Natural killer cell (primary cell): Measurements from ENCODE around the gene ZNF438. TPM values are rescaled to one million over a fixed set of nuclear protein-coding genes. Genes with fewer than 3 reads are reported as not detected.
"Not testable (repeated sequence)": the region's sequence is repeated elsewhere in the genome, so short reads cannot be mapped to it uniquely, and the experiment has no call there.

ENCODE experiments used
- ATAC-seq, 3 donors: fragments of 150-1000 bp in 2 of 3; fragments of 200-7000 bp in 1 of 3; cut with Tn5 transposase; 1 replicate in 1 of 3; 2 replicates in 2 of 3; pipeline ENCODE4 v1.10.0; 2021; ENCODE audit warnings: mild to moderate bottlenecking in 2 of 3, moderate library complexity in 2 of 3
- DNase-seq, 2 donors: peaks; one replicate each; pipeline versions ENCODE4 v3.0.0 to v3.0.0-alpha.2; 2013 to 2021; ENCODE audit warnings: mixed read lengths in 1 of 2
- H3K27ac ChIP-seq: one replicate; pipeline ENCODE4 v1.5.1; 2013; ENCODE audit warnings: mild to moderate bottlenecking, low read length
- H3K27me3 ChIP-seq: one replicate; pipeline ENCODE4 v1.6.1; 2013; ENCODE audit warnings: low read length; ENCODE audit not compliant: control insufficient read depth, insufficient read depth
- H3K36me3 ChIP-seq: one replicate; pipeline ENCODE4 v1.6.1; 2013; ENCODE audit warnings: low read length; ENCODE audit not compliant: control insufficient read depth, insufficient read depth
- H3K4me1 ChIP-seq: one replicate; pipeline ENCODE4 v1.6.1; 2013; ENCODE audit warnings: low read length; ENCODE audit not compliant: control insufficient read depth, insufficient read depth
- H3K4me3 ChIP-seq: one replicate; pipeline ENCODE4 v1.5.1; 2013; ENCODE audit warnings: low read length
- H3K9me3 ChIP-seq: one replicate; pipeline ENCODE4 v1.6.1; 2013; ENCODE audit warnings: low read length; ENCODE audit not compliant: control insufficient read depth, insufficient read depth
- H3K27ac Mint-ChIP-seq, 2 donors: one replicate each; pipeline ENCODE4 v1.8.0; 2022; ENCODE audit warnings: mild to moderate bottlenecking in 2 of 2, mixed read lengths in 2 of 2, moderate library complexity in 1 of 2
- H3K27me3 Mint-ChIP-seq, 2 donors: one replicate each; pipeline ENCODE4 v1.8.0; 2022; ENCODE audit warnings: low read depth in 2 of 2, mixed read lengths in 2 of 2
- H3K36me3 Mint-ChIP-seq: one replicate; pipeline ENCODE4 v1.8.0; 2022; ENCODE audit warnings: mixed read lengths
- H3K4me1 Mint-ChIP-seq, 2 donors: one replicate each; pipeline ENCODE4 v1.8.0; 2022; ENCODE audit warnings: mixed read lengths in 2 of 2
- H3K4me3 Mint-ChIP-seq: one replicate; pipeline ENCODE4 v1.8.0; 2022; ENCODE audit warnings: mild to moderate bottlenecking, moderate library complexity, mixed read lengths
- H3K9me3 Mint-ChIP-seq, 2 donors: one replicate each; pipeline ENCODE4 v1.8.0; 2022; ENCODE audit warnings: mixed read lengths in 2 of 2
- WGBS: methylation state at CpG from one replicate; pipeline ENCODE4 v1.1.7; 2013; ENCODE audit warnings: missing lambda C conversion rate; ENCODE audit not compliant: insufficient coverage; 5-methylcytosine and 5-hydroxymethylcytosine counted together
- intact Hi-C: fragments of 100-400 bp; cut with micrococcal nuclease; formaldehyde crosslinking; loops from one replicate; pipeline ENCODE4 v1.14.2; 2022
- total RNA-seq, 4 donors: library from RNA; stranded (reverse); fragments of 120-200 nt in 1 of 4; gene quantifications; one replicate each; pipeline versions ENCODE4 v1.2.3 to v1.2.4, GENCODE V29; 2013 to 2022
- TF ChIP-seq, protein P1 (sequence below): fragments of 200-600 bp; IDR thresholded peaks from one replicate; pipeline ENCODE4 v1.8.0; 2022; ENCODE audit warnings: antibody characterized with exemption

Gene ZNF438
- total RNA-seq, 3 donors from 2014 or later (not counting 1 experiment from before 2014, with no cell fraction given), result 2.2 to 3.7 (median 3.7) TPM

DNA sequence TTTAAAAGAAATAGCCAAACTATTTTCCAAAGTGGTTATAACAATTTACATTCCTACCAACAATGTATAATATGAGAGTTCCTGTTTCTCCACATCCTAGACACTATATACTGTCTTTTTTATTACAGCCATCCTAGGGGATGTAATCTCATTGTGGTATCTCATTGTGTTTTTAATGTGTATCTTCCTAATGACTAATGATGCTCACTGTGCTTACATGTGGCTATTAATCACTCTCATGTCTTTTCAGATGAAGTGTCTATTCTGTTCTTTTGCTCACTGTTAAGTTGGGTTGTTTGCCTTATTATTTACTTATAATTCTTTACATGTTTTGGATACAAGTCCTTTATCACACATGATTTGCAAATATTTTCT, 71.8 kb downstream of the ZNF438 start:
- no peak for ATAC-seq
- TF ChIP-seq, protein P1, sequence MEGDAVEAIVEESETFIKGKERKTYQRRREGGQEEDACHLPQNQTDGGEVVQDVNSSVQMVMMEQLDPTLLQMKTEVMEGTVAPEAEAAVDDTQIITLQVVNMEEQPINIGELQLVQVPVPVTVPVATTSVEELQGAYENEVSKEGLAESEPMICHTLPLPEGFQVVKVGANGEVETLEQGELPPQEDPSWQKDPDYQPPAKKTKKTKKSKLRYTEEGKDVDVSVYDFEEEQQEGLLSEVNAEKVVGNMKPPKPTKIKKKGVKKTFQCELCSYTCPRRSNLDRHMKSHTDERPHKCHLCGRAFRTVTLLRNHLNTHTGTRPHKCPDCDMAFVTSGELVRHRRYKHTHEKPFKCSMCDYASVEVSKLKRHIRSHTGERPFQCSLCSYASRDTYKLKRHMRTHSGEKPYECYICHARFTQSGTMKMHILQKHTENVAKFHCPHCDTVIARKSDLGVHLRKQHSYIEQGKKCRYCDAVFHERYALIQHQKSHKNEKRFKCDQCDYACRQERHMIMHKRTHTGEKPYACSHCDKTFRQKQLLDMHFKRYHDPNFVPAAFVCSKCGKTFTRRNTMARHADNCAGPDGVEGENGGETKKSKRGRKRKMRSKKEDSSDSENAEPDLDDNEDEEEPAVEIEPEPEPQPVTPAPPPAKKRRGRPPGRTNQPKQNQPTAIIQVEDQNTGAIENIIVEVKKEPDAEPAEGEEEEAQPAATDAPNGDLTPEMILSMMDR, result no peak
- H3K4me3 Mint-ChIP-seq, result no peak overlapping the region
- H3K9me3 Mint-ChIP-seq, result no peaks in the 10 kb centered on the region
- Histone ChIP-seq H3K9me3 (no peaks in the 10 kb centered on the region), H3K36me3 (no peaks in the 10 kb centered on the region), H3K27me3 (no peaks in the 10 kb centered on the region), H3K4me3 (no peak overlapping the region), H3K27ac (no peak overlapping the region), H3K4me1 (no peaks in the 10 kb centered on the region)
- DNase-seq, result no peak
- no peak overlapping the region for H3K27ac Mint-ChIP-seq
- H3K4me1 Mint-ChIP-seq, result peaks cover 7 to 13% of the 10 kb centered on the region in 2 donors
- intact Hi-C loops, result no loop called here
- H3K36me3 Mint-ChIP-seq, result no peaks in the 10 kb centered on the region
- H3K27me3 Mint-ChIP-seq, result no peaks in the 10 kb centered on the region

DNA sequence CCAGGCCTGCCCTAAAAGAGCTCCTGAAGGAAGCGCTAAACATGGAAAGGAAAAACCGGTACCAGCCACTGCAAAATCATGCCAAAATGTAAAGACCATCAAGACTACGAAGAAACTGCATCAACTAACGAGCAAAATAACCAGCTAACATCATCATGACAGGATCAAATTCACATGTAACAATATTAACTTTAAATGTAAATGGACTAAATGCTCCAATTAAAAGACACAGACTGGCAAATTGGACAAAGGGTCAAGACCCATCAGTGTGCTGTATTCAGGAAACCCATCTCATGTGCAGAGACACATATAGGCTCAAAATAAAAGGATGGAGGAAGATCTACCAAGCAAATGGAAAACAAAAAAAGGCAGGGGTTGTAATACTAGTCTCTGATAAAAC, 82.4 kb downstream of the ZNF438 start:
- DNase-seq, H3K36me3 ChIP-seq, H3K4me3 ChIP-seq, ATAC-seq, H3K27ac ChIP-seq, H3K27ac Mint-ChIP-seq, H3K4me3 Mint-ChIP-seq, H3K4me1 Mint-ChIP-seq, H3K27me3 ChIP-seq, H3K4me1 ChIP-seq, H3K36me3 Mint-ChIP-seq, intact Hi-C loops, H3K9me3 ChIP-seq, H3K9me3 Mint-ChIP-seq, H3K27me3 Mint-ChIP-seq: not testable (repeated sequence)
- WGBS, result 100% methylated on average over 2 of the region's 4 CpGs

DNA sequence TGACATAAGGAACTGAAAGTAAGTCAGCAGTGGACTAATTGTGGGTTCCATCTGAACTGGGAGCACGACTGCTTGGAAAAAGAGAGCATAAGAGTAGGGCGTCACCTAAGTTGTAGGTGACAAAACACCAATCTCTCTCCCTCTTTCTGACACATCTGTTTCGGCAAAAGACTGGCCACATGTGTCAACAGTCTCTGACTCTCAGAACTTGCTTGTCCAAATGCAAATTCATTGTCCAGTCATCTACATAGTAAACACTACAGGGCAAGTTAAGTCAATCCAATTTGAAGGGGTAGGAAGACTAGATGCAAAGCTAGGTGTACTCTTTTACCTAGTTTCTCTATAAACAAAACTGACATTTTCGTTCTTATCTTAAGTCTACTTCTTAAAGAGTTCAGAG, 87.7 kb downstream of the ZNF438 start:
- Mint-ChIP-seq H3K27ac (no peak overlapping the region), H3K27me3 (no peaks in the 10 kb centered on the region), H3K9me3 (peaks cover 0 to 3% of the 10 kb centered on the region in 2 donors), H3K4me3 (no peak overlapping the region), H3K36me3 (no peaks in the 10 kb centered on the region), H3K4me1 (no peaks in the 10 kb centered on the region)
- WGBS, result 78% methylated on average over 3 of the region's 4 CpGs
- TF ChIP-seq, protein P1, result no peak
- Histone ChIP-seq H3K9me3 (no peaks in the 10 kb centered on the region), H3K4me3 (no peak overlapping the region), H3K27me3 (no peaks in the 10 kb centered on the region), H3K36me3 (no peaks in the 10 kb centered on the region), H3K27ac (no peak overlapping the region), H3K4me1 (no peaks in the 10 kb centered on the region)
- intact Hi-C loops, result no loop called here
- ATAC-seq (no peak), DNase-seq (no peak)

DNA sequence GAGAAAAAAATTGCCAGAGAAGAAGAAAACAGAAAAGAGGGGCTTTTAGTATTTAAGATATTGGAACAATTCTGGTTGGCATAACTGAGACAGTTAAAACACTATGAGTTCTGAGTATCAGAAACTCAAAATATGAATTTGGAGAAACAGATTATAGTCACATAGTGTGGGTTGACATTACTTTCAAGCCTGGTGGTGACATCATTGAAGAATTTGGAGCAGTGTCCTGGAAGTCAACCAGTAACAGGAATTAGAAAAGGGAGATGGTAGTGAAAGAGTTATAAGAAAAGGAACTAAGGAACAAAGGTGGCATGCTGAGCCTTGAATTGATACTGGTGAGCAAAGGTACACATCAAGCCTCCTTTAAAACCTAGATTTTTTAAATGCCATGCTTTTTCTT, 88.2 kb downstream of the ZNF438 start:
- Histone ChIP-seq H3K4me1 (no peaks in the 10 kb centered on the region), H3K36me3 (no peaks in the 10 kb centered on the region), H3K4me3 (no peak overlapping the region), H3K27ac (no peak overlapping the region), H3K9me3 (no peaks in the 10 kb centered on the region), H3K27me3 (no peaks in the 10 kb centered on the region)
- no peak for DNase-seq
- Mint-ChIP-seq H3K9me3 (peaks cover 0 to 3% of the 10 kb centered on the region in 2 donors), H3K27me3 (no peaks in the 10 kb centered on the region), H3K36me3 (no peaks in the 10 kb centered on the region), H3K27ac (no peak overlapping the region), H3K4me3 (no peak overlapping the region), H3K4me1 (no peaks in the 10 kb centered on the region)
- TF ChIP-seq, protein P1, result no peak
- ATAC-seq, result no peak
- intact Hi-C loops, result no loop called here
